ENCODE measurements around the gene CKS1B.

Gene CKS1B

DNA sequence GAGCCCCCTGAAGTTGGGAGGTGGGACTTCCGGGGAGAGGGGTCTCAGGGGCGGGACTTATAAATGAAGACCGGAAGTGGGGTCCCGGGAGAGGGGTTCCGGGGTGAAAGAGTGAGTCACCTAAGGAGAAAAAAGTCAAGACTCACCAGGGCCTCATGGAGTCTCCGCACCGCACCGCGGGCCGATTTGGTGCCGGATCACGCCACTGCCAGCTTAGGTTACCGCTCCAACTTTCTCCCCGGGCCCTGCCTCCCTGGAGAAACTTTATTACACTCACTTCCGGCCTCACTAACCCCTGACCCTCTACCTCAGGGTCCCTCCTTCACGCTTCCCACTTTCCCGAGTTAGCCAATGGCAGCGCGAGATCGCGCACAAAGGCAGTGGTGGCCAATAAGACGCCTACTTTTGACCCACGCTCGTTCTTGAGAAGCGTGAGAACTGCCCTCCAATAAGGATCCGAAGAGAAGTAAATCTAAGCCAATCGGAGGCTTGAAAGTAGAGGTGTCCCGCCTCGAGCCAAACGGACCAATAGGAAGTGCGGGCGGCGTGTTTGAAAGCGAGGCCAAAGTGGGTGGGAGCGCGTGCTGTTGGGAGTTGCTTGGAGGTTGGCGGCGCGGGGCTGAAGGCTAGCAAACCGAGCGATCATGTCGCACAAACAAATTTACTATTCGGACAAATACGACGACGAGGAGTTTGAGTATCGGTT is at the start of gene CKS1B:
TSS of gene CKS1B (plus strand) at position 580 of the 706 bp plus-strand sequence. CDS start at position 645, 65 bp downstream.
- peak; percentile 98 for DNase-seq (ENCODE audit: low spot score)

DNA sequence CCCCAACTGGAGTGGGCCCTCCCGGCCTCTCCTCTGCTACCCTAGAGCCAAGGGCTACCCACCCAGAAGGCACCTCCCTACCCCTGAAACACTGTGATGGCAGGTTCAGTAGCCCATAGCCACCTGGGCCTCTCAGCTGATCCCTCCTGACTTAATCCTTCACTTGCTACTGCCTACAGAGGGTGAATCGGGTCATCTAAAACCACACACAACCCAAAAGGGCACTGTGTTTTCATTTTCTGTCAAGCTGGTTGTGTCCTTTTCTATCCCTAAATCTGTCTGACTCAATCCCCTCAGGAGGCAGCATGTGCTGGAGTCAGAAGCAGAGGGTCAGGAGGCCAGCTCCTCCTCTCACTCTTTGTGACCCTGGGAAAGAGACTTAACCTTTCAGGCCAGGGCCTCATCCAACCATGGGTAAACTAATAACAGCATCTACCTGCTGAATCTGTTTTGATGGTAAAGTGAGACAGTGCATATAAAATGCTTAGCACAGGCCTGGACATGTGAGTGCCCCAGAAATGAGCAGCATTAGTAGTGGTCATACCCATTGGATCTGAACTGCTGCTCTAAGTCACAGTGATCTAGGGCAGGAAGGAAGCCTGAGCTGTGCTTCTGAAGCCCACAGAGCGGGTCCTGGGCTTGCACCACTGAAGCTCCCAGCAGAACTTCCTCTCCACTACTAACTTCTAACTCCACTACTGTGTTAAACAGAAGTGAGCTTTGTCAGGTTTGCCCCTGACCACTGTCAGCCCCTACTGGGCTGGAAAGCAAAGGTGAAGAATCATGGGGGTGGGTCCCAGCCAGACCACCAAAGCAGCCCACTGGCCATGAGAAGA is 48.9 kb upstream of the CKS1B start:
- no peak for DNase-seq (ENCODE audit: low spot score)

DNA sequence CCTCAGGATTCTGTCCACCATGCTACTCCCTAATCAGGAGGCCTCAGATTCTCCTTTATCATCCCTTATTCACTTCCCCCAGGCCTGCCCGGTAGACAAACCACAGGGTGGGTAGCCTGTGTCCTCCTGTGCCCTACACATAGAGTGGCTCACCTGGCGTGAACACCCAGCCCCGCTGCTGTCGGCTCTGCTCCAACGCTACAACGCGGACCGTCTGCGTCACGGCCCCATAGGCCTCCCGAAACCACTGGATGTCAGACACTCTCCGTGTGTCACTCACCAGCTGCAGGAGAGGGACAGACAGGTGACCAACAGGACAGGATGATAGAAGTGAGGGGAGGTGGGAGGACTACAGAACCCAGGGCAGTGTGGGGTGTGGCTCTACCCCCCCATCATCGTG is 48.3 kb upstream of the CKS1B start:
- no peak for DNase-seq (ENCODE audit: low spot score)

DNA sequence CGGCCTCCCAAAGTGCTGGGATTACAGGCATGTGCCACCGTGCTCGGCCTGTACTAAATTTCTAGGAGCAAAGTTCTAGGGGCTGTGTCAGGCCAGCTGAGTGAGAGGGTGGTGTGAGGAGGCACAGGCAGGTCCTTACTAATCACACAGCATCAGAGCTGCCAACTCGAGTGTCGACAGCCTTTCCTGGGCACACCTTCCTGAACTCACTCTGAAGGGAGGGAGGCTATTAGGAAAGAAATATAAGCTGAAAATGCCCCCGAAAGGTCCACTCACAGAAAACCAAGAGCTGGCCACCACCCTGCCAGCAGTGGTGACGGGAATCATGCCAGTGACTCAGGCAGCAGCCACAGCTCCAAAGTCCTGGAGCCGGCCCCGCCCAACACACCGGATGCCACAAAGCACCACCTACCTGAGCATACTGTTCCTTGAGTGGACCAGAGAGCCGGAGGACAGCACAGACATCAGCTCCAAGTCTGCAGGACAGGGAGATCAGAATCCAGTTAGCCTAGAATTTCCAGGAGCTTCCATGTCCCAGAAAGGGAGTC is 42.5 kb upstream of the CKS1B start:
- DNase-seq (ENCODE audit: low spot score): no peak

DNA sequence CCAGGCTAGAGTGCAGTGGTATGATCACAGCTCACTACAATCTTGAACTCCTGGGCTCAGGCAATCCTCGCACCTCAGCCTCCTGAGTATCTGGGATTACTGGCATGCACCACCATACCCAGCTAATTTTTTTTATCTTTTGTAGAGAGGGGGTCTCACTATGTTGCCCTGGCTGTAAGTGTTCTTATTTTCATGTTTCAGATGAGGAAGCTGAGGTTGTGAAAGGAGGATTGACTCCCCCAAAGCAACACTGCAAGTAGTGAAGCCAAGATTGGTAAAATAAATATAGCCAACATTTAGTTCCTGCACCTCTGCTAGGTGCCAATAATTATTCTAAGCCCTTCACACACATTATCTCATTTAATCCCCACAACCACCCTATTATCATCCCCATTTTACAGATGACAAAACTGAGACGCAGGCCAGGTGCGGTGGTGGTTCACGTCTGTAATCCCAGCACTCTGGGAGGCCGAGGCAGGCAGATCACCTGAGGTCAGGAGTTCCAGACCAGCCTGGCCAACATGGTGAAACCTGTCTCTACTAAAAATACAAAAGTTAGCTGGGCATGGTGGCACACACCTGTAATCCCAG is 40.0 kb upstream of the CKS1B start:
- no peak for DNase-seq (ENCODE audit: low spot score)

DNA sequence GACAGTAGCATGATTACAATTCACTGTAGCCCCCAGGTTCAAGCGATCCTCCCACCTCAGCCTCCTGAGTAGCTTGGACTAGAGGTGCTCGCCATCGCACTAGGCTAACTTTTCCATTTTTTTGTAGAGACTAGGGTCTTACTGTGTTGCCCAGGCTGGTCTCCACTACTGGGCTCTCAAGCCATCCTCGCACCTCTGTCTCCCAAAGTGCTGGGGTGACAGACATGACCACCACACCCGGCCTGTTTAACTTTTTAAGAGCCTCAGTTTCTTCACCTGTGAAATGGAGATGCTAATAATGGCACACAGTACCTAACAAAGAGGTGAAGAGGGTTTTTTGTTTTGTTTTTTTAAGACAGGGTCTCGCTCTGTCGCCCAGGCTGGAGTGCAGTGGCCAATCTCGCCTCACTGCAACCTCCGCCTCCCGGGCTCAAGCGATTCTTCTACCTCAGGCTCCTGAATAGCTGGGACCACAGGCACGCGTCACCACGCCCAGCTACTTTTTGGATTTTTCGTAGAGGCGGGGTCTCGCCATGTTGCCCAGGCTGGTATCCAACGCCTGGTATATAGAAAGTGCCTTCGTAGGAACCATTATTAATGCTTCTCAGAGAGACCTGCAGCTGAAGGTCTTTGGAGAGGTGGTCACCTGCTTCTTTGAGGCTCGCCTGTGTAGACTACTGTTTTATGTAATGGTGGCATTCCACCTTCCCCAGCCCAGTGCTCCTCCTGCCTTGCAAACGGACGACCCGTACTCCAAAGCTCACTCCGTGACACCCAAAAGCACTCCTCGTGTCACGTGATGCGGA is 38.5 kb upstream of the CKS1B start:
- DNase-seq (ENCODE audit: low spot score): no peak

DNA sequence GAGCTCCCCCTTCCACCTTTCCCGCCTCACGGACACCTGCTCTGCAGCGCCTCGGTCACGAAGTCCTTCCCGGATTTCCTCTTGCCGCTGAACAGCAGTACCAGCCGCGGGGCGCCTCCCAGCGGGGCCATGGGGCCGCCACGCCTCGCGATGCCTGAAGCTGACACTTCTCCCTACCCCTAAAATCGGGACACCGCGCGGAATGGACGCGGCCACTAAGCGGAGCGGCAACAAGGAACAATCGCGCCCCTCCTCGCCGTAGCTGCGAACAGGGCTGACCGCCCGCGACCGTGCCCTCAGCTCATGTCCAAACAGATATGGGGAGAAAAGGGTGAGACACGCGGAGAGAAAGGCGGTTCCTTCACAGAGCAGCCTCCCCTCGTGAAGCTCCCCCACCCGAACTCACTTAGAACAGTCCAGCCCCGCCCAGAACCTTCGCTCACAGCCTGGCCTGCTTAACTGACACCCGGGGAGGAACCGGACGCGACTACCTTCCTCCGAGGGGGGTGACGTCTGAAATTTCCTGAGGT is 37.9 kb upstream of the CKS1B start, which contains the start of gene PMVK:
TSS of gene PMVK (minus strand) at position 165 of the 530 bp plus-strand sequence. CDS start at position 131, 34 bp downstream.
- DNase-seq (ENCODE audit: low spot score): peak; percentile 97

DNA sequence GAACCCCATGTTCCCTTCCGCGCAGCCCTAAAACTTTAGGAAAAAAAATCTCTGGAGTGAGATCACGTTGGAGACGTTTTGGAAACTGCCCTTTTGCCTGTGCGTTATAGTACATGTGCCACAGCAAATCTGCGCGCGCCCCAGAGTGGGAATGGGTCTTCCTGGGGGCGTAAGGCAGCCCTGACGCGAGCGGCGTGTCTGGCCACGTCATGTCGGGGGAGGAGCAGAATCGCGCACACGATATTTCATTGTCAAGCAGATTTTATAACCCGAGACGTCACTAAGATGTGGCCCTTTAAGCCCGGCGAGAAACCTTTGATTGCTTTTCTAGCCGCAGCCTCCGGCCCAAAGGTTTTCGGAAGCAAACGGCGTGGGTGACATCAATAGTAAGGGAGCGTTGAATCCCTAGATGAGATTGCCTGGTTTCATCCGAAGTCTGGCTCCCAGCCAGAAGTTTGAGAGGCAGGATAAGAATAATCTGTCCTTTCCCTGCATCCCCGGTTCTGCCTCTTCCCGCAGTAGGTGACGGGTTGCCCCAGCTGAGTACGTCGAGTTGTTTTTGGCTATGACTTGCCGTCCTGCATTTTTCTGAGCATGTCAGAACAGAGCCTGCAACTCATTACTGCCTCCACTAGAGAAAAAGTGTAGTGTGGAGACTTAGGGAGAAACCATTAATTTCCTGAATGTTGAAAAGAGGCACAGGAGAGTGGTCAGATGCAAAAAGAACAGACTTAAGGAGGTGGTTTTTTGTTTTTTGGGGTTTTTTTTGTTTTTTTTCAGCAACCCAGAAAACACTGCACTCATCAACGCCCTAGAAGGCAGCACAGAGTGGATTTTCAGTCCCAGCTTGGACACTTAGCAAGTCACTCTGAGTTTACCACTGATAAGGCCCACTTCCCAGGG is 37.1 kb upstream of the CKS1B start:
- peak; percentile 91 for DNase-seq (ENCODE audit: low spot score)

DNA sequence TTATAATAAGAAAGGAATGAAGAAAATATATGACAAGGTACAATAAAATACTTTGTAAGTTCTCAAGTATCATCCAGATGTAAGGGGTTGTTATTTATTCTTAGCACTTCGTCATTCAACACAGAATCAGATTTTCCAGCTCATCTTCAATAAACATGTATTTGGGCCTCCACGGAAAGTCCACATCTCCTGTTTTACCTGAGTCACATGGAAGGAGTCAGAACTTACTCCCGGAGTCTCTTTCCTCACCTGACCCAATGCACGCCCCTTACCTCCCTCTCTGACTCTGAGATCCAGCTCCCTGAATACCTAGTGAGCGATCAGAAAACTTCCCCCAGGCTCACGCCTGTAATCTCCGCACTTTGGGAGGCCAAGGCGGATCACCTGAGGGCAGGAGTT is 36.5 kb upstream of the CKS1B start:
- DNase-seq (ENCODE audit: low spot score): no peak

DNA sequence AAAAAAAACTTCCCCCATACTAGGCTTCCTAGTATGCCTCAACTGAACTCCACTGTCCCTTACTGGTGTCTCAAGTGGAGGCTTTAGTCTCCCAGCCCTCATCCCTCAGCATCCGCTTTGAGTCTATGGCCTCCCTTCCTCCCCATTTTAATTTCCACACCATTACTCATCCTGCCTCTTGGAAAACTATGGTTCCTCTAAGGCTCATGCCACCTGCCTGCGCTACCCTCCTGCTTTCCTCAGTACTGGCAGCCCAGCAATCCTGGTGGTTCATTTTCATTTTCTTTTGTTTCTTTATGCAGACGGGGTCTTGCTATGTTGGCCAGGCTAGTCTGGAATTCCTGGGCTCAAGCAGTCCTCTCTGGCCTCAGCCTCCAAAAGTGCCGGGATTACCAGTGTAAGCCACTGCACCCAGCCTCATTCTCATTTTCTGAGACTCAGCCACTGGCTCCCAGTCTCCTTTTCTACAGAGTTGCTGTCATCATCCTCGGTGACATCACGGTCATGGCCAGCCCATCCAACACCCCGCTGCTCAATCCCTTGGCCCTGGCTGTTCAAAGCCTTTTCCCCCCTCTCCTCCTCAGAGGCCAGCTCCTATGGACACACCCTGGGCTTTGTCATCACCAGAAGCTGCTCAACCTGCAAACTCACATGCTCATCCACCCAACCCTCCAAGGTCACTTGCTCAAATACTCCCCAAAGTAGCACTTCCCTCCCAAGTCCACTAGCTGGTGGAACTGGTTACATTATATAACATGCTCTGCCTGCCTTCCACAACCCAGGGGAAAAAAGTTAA is 35.7 kb upstream of the CKS1B start:
- DNase-seq (ENCODE audit: low spot score): no peak

DNA sequence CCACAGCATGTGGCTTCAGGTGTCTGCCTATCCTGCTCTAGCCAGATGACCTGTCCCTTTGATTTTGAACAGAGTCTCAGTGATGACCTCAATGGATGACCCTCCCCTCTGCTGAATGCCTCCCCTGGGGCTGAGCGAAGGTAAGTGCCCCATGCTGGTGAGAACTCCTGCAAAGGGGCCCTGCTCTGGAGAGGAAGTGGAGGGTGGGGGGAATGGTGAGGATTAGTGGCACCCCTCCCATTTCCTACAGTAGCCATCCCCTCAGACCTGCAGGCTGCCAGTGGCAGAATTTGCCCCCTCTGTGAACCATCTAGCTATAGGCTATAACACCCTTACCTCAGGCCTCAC is 34.3 kb upstream of the CKS1B start:
- DNase-seq (ENCODE audit: low spot score): no peak

DNA sequence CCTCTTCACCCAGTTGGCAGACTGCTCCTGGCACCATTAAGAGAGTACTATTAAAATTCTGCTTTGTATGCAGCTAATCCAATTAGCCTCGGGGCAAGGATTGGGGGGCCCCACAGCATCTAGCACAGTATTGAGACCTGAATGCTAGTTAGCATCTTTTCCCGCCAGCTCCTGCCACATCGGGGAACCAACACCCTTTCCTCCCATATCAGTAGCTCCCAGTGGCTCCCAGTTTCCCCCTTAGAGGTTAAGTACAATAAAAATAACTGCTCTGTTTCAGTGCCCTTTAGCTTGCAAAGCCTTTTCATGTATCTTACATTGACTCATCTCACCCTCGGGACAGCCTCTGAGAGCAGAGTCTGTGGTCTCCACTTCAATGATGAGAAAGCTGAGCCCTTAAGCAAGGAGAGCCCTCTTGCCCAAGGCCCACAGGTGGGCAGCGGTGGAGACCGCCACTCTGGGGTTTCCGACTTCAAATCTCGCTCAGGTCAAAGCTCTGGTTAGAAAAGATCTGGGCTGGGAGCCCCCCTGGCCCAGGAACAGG is 33.8 kb upstream of the CKS1B start:
- DNase-seq (ENCODE audit: low spot score): no peak

DNA sequence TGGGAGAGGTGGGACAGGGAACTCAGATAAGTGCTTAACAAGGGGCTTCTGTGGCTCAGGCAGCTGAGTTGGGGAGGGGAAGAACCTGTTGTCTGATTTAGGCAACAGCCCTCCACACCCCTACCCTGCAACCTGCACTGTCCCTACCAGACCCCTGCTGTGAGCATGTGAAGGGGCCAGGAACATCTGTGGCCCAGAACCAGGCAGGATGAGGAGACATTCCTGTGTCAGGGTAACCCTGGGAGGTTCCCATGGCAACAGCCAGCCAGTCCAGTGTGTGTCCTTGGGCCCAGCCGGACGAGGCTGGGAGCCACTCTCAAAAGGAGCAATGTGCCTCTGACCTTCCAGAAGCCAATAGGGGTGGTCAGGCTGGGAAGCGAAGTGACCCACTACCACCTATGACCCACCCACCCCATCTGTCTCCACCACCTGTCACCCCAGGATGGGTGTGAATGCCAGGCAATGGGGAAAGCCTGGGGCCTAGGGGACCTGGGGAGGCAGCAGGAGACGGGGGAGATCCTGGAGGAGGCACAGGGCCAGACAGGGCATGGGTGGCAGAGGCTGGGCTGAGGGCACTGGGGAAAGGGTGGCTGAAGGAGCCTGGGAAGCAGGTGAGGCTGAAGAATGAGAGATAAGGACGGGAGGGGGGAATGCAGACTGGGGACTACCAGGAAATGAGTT is 33.0 kb upstream of the CKS1B start:
- no peak for DNase-seq (ENCODE audit: low spot score)

DNA sequence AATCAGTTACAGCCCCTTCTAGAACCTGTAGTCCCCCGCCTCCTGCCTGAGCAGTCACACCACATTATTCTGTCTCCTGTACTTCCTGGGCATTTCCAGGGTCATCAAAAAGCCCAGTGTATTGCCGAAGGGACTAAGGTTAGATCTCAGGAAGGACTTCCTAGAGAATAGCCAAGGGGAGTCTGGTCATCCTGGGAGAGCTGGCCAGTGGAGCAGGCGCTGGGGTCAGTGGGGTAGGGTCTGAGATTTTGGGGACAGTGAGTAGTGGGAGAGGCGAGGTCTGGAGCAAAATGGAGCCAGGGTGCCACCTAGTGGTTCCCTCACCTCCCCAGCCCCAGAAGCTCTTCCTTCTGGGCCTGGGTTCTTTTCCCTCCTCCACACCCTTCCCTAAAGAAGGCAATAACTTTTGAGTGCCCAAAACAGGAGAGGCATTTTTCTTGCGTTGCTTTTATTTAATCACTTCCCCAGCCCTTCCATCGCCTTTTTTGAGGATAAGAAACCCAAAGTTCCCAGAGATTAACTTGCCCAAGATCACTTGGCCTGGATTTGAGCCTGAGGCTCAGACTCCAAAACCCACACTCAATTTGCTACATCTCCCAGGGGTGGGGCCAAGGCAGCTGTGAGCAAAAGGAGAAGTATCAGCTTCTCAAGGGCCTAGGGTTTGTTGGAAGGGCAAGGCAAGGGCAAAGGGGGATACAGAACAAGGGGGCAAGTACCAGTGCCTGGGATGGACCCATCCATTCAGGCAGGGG is 30.7 kb upstream of the CKS1B start:
- DNase-seq (ENCODE audit: low spot score): peak; percentile 56

DNA sequence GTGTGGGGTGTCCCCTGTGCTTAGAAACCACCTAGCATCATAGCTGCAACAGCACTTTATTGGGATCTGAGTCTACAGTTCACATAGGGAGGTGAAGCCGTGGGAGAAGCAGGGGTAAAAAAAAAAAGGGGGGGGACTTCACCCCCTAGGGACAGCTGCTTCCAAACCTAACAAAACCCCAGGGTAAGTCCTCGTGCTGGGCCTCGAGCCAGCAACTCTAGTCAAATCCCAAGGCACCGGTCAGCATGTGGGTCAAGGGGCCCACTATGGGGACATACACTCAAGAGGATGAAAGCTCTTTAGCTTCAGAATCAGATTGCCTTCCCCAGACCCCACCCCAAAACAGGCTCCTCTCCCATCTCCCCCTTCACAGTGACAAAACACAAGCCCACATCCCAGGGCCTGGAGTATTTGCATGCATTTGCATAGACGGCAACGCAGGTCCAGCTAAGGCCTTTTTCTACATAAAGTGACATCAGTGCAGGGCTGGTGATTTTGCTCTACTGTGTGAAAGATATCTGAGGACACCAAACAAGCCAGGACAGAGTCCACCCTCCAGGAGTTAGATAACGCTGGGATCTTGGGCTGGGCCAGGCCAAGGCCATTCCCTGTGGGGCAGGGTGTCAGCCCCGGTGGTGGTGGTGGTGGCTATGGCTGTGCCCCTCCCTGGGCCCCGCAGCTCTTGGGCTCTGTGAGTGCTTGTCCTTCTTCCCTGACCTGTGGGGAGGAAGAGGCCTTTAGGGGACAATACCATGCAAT is 29.9 kb upstream of the CKS1B start:
- no peak for DNase-seq (ENCODE audit: low spot score)

DNA sequence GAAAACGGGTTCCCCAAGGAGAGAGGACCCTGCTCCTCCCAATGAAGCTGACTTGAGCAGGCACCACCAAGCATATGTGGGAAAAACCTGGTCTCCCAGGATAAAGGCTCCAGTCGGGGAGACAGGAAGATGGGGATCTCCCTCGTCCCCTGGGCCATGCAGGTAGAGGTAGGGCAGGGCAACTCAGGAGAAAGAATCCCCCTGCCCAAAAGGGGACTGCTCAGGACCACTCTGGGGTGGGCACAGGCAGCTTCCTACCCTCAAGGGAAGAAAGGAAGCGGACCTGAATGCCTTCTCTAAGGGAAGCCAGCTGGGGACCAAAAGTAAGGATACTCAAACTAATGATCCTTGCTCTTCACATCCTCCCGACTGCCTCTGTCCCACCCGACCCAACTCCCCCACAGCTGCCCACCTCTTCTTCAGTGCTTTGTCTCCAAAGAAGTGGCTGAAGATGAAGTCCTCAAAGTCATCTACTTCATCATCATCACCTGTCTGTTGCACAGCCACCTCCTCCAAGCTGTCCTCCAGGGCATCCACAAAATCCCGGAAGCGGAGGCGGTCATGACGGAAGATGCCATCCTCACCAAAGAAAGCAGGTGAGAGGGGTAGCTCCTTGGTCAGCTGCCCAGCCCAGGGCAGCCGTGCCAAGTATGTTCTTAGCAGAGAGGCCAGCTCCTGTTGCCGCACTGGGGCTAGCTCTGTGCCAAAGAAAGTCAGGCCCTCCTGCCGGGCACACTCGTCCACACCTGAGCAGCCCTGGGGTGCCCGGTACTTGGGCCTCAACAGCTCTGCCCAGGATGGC is 29.1 kb upstream of the CKS1B start:
- DNase-seq (ENCODE audit: low spot score): no peak
